IPS DF 4.7 (cell line): ENCODE data around the gene CTSA.
A peak's percentile ranks its signal among the peaks of the same experiment; 100 is the strongest.
"Not testable (repeated sequence)": the region's sequence is repeated elsewhere in the genome, so short reads cannot be mapped to it uniquely, and the experiment has no call there.

Experiments used
- DNase-seq: peaks from one replicate; pipeline ENCODE4 v3.0.0-alpha.2; 2013; ENCODE audit warnings: low spot score; ENCODE audit errors: extremely low read depth

Gene CTSA

DNA sequence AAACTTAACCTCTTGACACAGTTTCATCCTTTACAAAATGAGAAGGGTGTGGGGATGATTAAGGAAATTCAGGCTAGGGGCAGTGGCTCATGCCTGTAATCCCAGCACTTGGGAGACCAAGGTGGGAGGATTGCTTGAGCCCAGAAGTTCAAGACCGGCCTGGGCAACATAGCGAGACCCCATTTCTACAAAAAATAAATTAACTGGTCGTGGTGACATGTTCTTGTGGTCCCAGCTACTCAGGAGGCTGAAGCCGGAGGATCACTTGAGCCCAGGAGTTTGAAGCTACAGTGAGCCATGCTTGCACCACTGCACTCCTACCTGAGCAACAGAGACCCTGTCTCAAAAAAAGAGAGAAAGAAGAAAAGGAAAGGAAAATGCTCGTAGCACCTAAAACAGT lies 24.7 kb upstream of the CTSA start:
- no peak for DNase-seq

DNA sequence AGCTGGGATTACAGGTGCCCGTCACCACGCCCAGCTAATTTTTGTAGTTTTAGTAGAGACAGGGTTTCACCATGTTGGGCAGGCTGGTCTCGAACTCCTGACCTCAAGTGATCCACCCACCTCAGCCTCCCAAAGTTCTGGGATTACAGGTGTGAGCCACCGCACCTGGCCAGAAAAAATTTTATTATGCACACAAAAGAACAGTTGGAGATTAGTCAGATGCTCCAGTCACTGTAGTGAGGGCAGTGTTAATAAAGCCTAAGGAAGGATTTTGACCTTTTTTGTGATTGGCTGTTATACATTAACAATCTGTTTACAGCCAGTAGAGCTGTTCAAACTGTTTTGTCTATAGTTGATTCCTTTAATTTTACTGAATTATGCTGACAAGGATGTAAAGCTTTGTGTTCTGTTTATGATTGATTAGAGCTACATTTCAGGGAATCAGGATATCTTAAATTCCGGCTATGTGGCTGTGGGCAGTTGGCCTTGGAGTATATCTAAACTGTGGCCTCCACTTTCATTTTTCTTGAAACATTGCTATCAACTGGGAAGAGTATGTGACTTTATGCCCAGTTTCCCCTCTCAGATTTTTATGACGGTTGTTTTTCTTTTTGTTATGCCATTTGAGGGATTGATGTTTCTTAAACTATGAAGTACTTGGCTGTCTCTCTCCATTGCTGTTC lies 23.9 kb upstream of the CTSA start:
- DNase-seq = no peak

DNA sequence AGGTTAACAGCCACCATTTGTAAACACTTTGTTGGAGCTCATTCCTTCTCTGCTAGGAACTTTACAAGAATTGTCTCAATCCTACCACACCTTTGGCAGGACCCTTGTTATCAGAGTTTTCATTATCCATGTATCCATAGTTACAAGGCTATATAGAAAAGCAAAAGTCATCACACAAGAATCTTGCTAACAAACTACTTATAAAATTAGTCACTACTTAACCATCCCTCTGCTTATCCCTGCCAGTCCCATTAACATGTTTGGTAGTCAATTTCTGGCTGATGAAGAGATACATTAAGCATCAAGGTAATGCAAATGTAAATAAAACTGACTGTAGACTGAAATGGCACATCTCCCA lies 23.3 kb upstream of the CTSA start:
- DNase-seq = no peak

DNA sequence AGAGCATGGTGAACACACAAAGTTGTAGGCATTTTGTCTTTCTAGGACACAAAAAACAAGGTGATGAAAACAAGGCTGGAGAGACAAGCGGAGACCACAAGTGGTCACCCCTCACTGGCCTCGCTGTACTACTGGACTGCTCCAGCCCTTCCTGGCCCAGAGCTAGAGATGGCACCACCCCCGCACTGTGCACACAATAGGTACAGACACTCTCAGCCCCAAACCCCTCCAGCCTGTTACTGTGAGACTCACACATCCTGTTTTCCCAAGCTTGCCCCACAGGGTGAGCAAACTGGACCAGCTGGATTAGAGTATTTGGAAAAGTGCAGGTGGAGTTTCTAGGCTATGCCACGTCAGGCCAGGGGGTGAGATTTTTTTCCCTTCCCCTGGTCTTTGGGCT lies 18.5 kb upstream of the CTSA start:
- no peak for DNase-seq

DNA sequence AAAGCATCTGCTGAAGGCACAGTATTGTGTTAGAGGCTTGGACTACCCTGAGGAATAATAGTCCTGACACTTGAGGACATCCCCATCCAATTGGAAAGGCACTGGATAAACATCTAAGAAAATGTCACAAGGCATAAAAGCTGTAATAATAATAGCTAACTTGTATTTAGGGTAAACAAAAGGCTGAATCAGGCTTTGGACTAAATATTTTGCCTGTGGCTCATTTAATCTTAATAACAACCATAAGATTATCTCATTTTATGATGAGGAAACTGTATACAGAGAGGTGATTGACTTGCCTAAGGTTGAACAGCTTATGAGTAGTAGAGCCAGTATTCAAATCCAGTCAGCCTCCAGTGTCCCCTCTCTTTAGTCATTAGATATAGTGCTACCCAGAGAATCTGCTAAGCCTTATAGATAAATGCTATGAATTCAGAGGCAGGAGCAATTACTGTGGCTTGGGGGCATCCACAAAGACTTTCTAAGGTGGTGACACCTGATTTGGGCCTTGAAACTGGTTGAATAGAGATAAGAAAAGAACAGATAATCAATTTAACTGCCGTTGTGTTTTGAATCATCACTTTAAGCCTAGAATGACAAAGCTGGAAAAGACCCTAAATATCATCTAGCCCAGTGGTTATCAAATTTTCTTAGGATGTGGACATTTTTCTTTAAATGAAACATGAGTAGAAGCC lies 17.6 kb upstream of the CTSA start:
- no peak for DNase-seq

DNA sequence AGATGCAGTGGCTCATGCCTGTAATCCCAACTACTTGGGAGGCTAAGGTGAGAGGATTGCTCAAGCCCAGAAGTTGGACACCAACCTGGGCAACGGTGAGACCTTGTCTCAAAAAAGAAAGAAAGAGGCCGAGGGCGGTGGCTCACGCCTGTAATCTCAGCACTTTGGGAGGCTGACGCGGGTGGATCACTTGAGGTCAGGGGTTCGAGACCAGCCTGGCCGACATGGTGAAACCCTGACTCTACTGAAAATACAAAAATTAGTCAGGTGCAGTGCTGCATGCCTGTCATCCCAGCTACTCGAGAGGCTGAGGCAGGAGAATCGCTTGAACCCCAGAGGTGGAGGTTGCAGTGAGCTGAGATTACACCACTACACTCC lies 17.0 kb upstream of the CTSA start:
- DNase-seq = not testable (repeated sequence)

DNA sequence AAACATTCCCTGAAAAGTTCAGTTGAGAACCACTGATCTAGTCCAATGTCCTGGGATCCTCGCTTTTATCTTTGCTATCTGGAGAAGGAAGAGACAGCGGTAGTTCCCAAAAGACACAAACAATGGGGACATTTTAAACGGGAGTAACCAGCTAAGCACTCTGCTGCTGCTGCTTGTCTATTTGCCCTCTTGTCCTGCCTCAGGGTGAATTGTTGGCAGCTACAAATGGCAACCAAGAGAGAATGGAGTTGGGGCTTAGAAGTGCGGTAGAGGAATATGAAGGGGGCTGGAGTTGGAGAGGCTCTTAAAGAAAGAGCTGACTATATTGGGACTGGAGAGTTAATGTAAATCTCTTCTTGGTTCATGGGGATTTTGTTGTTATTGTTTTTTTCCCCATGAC lies 16.6 kb upstream of the CTSA start:
- DNase-seq = no peak

DNA sequence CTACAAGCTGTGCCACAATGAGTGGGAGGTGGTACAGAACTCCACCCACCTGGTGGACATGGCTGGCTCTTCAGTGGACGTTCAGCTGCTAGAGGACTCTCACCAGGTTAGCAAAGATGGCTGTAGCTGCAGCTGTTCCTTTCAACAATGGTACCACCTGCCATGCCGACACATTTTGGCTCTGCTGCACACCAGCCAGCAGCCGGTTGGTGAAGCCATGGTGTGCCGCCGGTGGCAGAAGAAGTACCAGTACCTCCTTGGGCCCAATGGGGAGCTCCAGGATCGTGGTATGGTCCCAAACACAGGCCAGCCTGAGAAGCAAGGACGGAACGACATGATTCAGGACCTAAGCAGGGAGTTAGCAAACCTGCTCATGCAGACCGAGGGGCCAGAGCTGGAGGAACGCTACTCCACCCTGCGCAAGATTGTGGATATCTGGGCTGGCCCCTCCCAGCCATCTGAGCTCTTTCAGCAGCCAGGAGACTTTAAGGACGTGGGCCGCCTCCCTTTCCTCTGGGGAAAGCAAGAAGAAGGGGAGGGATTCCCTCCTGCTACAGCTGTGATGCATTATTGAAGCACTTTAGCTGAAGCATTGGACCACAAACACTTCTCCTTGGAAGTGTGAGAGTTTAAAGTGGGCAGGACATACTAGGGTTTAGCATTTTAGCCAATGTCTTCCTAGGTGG lies 12.9 kb upstream of the CTSA start:
- no peak for DNase-seq

DNA sequence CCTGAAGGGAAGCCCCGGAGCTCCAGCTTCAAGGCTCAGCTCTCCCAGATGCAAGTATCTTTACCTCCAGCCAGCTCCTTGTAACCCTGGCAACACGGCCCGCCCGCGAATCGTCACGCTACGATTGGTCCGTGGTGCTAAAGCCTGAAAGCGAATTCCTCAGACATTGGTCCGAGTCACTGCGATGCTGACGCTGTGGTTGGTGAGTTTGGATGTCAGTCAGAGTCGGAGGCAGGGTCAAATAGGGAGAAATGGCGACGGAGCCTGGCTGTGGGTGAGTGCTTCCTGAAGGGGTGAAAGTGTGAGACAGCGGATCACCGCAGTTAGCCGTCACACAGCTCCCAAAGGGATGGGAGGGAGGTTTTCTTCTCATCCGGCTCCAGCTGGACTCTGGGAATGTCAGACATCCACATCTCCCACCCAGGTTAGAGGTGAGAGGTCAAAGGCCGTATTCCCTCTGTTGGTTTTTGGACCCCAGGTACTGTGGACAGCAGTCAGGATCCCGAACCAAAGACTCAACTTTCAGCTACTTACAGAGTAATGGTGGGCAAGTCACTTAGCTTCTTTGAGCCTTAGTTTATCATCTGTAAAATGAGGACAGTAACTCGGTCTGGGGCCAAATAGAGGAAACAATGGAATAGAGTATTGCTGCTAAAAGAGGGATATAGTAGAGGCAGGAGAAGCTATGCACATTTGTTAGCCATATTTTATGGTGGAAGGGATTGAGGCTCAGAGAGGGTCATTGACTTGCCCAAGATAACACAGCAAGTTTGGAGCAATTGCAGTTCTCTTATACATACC lies 9.9 kb upstream of the CTSA start, which contains the start of gene ZSWIM1:
Gene ZSWIM1 (plus strand): TSS at position 240 of the 801 bp plus-strand sequence. CDS start 1,366 bp downstream, outside the sequence.
- peak; percentile 100 for DNase-seq

DNA sequence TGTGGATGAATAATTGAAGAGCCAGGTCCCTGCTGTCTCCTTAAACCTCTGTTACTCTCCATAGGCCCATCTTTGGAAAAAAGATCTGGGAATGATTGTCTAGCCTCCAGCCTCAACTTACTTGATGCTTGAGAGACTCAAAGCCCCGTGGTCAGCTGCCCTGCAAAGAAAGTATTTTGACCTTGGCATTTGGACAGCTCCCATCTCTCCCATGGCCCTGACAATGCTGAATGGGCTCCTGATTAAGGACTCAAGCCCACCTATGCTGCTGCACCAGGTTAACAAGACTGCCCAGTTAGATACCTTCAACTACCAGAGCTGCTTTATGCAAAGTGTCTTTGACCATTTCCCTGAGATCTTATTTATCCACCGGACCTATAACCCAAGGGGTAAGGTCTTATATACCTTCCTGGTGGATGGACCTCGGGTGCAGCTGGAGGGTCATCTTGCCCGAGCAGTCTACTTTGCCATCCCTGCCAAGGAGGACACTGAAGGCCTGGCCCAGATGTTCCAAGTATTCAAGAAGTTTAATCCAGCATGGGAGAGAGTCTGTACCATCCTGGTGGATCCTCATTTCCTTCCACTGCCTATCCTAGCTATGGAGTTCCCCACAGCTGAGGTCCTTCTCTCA lies 8.6 kb upstream of the CTSA start:
- DNase-seq = no peak

DNA sequence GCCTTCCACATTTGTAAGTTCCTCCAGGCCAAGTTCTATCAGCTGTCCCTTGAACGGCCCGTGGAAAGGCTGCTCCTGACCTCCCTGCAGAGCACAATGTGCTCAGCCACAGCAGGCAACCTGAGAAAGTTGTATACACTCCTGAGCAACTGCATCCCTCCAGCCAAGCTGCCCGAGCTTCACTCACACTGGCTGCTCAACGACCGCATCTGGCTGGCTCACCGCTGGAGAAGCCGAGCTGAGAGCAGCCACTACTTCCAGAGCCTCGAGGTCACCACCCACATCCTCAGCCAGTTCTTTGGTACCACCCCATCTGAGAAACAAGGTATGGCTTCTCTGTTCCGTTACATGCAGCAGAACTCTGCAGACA lies 8.1 kb upstream of the CTSA start:
- no peak for DNase-seq

DNA sequence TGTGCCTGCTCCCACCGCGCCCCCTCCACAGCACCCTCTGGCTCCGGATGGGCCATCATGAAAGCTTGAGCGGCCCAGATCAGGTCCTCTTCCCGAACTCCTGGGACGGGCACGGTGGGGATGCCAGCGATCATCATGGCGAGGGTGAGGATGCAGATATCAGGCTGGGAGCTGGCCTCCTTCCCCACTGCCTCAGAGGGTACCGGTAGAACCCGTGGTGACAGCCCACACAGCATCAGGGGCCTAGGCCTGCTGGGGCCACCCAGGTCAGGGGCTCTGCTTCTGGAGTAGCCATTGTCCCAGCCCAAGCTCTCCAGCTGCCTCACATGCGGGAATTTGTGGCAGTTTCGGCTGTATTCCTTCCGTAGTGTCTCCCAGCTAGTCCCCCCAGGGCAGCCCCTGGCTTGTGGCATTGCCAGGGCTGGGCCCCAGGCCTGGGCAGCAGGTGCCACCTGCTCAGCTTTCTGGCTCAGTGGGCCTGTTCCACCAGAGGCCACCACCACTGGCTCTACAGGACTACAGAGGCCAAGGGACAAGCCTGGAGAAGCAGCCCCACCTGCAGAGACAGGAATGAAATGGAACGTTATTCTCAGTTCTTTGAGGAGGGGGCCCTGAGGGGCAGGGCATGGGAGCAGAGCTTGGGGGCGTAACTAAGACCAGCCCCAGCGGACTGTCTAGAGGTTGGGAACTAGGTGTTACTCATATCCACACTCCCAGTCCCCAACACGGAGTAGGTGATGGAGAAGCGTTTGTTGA lies 4.4 kb upstream of the CTSA start:
- no peak for DNase-seq

DNA sequence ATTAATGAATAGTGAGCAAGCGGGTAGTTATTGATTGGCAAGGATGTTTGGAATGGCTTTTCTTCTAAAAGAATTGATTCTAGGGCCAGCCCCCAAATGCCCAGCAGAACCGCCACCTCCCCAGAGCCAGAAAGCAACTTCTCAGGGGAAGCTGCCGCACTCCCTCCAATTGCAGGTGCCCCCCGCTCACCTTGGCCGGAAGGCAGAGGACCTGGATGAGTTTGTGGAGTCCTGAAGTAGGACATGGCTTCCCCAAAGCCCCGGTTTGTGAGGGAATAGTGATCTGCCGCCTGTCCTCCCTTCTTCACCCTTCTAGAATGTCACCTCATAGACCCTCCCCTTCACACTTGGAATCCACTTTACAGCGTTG lies 3.8 kb upstream of the CTSA start, which contains the start of gene SPATA25:
Gene SPATA25 (minus strand): TSS at position 277 of the 370 bp plus-strand sequence. CDS start 32 bp downstream, at position 245.
- no peak for DNase-seq

DNA sequence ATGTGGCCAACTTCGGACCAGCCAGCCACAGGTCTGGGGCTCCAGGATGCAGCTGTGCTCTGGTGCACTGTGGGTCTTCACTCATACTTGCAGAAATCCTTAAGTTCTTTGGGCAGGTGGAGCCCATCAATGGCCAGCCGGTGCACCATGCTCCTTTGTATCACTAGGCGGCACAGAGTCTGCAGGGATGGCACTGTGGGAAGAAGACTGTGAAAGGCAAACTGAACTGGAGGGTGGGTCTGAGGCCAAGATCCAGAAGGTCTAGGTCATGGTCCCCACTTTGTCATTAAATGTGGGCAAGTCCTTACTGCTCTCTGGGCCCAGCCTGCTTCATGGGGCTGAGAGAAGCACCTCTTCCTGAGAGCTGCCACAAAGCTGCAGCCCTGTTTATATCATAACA lies 2.5 kb upstream of the CTSA start:
- no peak for DNase-seq

DNA sequence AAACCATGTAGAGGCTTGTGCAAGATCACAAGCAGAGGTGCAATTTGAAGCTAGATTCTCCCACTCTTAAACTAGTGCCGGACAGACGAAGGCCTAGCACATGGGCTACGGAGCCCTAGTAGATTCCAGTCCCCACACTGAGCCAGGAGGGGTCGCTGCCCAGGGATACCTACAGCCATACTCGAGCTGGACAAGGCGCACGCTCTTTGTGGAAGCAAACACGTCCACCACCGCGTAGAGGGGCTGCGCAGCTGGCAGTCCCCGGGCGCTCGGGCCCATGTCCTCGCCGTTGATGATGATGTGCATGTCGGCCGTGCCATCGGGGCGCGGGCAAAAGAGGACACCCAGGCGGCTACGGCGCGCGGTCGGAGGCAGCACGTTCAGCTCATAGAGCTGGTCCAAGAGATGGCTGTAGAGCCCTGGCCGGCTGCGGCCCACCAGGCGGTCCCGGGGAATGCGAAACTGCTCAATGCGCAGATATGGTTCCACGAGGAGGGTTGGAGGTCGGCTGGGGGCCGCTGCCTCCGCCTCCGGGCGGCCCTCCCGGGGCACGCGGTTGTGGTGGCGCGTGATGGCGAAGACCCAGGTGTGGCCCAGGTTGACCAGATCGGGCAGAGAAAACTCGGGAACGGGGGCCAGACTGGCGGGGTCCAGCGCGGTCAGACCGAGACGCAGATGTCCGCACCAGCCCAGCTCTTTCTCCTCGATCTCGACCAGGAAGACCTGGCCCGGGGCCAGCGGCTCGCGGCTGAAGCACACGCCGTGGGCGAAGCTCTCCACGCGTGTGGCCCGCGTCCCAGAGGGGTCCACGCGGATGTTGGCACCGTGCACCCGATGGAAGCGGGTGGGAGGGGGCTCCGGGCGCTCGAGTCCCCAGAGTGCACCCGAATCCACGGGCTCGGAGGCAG lies 804 bp upstream of the CTSA start:
- no peak for DNase-seq

DNA sequence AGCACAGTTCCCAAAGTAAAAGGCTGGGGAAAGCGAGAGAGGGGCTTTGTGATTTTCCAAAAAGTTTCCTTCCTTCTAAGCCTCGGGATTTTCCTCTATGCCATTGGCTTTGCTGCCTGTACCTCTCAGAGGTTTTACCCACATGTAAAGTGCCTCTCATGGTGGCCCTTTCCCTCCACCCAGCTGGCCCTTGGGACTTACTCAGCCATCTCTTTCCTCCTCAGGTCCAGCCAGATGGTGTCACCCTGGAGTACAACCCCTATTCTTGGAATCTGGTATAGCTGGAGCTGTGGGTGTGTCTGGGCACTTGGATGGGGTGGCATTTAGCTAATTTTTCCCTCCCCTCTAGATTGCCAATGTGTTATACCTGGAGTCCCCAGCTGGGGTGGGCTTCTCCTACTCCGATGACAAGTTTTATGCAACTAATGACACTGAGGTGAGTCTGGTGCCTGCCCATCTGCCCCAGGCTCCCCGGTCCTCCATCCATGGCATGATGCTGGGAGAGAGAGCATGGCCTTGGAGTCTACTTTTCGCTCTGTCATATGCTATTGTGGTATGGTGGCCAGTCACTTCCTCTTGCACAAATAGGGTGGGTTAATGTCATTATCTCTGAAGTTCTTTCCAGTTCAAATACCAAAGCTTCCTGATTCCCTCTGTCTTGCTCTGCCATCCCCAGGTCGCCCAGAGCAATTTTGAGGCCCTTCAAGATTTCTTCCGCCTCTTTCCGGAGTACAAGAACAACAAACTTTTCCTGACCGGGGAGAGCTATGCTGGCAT lies 1.1 kb downstream of the CTSA start:
- DNase-seq = no peak

DNA sequence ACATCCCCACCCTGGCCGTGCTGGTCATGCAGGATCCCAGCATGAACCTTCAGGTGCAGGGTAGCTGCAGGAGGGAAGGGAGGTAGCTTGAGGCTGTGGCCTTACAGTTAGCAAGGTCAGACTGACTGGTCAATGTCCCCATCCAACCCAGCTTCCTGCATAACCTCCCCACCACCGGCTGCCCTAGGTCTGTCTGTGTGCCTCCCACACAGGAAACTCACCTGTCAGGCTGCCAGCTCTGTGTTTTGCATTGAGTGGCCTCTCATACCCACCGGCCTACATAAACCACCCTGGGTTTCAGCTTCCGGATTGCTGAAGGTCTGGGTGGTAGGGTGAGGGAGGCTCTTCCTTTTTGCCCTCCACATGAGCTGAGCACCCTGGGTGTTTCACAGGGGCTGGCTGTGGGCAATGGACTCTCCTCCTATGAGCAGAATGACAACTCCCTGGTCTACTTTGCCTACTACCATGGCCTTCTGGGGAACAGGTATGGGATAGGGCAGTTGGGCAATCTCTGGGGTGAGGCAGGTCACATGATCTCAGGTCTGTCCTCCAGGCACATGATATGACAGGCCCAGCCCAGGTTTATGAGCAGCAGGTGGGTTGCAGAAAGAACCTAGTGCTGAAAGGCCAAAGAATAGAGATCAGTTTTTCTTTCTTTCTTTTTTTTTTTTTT lies 1.8 kb downstream of the CTSA start:
- DNase-seq = no peak

DNA sequence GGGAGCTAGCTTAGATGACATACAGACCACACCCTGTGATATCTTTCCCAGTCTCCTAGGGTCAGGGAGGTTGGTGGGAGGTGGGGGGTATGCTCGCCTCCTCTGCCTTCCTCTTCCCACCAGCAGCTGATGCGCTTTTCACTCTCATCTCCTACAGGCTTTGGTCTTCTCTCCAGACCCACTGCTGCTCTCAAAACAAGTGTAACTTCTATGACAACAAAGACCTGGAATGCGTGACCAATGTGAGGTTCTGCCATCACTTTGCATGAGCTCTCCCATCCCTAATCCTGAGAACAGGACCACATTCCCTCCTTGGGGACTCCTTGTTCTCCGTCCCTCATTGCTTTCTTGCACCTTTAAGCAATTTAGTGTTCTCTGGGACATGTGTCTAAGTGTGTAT lies 2.7 kb downstream of the CTSA start:
- DNase-seq = no peak
